Thoracic aorta (tissue), 2 donors: ENCODE results near the gene SLC13A4. TPM values are rescaled to one million over a fixed set of nuclear protein-coding genes. Genes with fewer than 3 reads are reported as not detected.
A peak's percentile ranks its signal among the peaks of the same experiment; 100 is the strongest.

Experiments
- ATAC-seq: fragments of 150-250 bp; one replicate; pipeline ENCODE4 v1.8.0; 2017; ENCODE audit warnings: low read depth; ENCODE audit not compliant: insufficient number of reproducible peaks, low FRiP score
- DNase-seq: peaks from one replicate; pipeline ENCODE4 v3.0.0-alpha.2; 2020; ENCODE audit warnings: low spot score
- H3K27ac ChIP-seq, 2 donors: fragments of 200-600 bp; sonication (generic); 1 replicate in 1 of 2; 2 replicates in 1 of 2; pipeline ENCODE4 v1.5.1; 2016; ENCODE audit warnings: mild to moderate bottlenecking in 2 of 2, moderate library complexity in 2 of 2
- H3K27me3 ChIP-seq: fragments of 200-600 bp; sonication (generic); replicated peaks from 2 replicates; pipeline ENCODE4 v1.6.0; 2016; ENCODE audit warnings: mild to moderate bottlenecking; ENCODE audit not compliant: insufficient read depth
- H3K36me3 ChIP-seq: fragments of 200-600 bp; sonication (generic); one replicate; pipeline ENCODE4 v1.5.1; 2016
- H3K4me1 ChIP-seq, 2 donors: fragments of 200-600 bp; sonication (generic); 1 replicate in 1 of 2; 2 replicates in 1 of 2; pipeline versions ENCODE4 v1.5.1 to v1.6.0; 2016; ENCODE audit warnings: low read depth in 2 of 2, mild to moderate bottlenecking in 1 of 2; ENCODE audit not compliant: control insufficient read depth in 1 of 2
- H3K4me3 ChIP-seq: fragments of 200-600 bp; sonication (generic); 2 replicates; pipeline ENCODE4 v1.5.1; 2016; ENCODE audit warnings: mild to moderate bottlenecking
- H3K9me3 ChIP-seq: fragments of 200-600 bp; sonication (generic); 2 replicates; pipeline ENCODE4 v1.5.1; 2016
- CTCF ChIP-seq: fragments of 200-600 bp; sonication (generic); IDR thresholded peaks from one replicate; pipeline ENCODE4 v1.5.1; 2019; ENCODE audit warnings: antibody characterized with exemption
- total RNA-seq, 2 donors: library from RNA; depleted of rRNA; stranded (reverse); fragments of >200 nt; gene quantifications; one replicate each; pipeline versions ENCODE4 v1.1.0 to v1.2.3, GENCODE V29; 2016

SLC13A4 gene
- total RNA-seq, 2 donors from 2014 or later, result 2.0 to 2.1 TPM

GRCh38 chr7:135664046-135664589, 63.9 kb downstream of the SLC13A4 start:
- ATAC-seq, result no peak
- no peak for DNase-seq
- H3K36me3 ChIP-seq, result no peaks in the 10 kb centered on the region
- peak overlapping the region; percentile 87 for H3K4me3 ChIP-seq
- H3K27me3 ChIP-seq, result no peaks in the 10 kb centered on the region
- peaks cover 10 to 44% of the 10 kb centered on the region in 2 donors for H3K4me1 ChIP-seq
- no peak for TF ChIP-seq CTCF
- peak overlapping the region; percentile 98 for H3K27ac ChIP-seq
- H3K9me3 ChIP-seq, result no peaks in the 10 kb centered on the region

- Histone ChIP-seq H3K4me1 (peaks cover 10 to 34% of the 10 kb centered on the region in 2 donors), H3K27ac (peak within 1 kb of the TSS; percentile 98), H3K27me3 (no peaks in the 10 kb centered on the region), H3K4me3 (peak within 1 kb of the TSS; percentile 87), H3K9me3 (no peaks in the 10 kb centered on the region), H3K36me3 (no peaks in the 10 kb centered on the region)
- peak; percentile 87 for TF ChIP-seq CTCF
- peak; percentile 88 for ATAC-seq
- peak; percentile 84 for DNase-seq
Measured at GRCh38 chr7:135662373-135663114, 65.4 kb downstream of the SLC13A4 start, which contains the start of gene STMP1. Gene STMP1 (plus strand): TSS chr7:135662514.

- H3K9me3 ChIP-seq, result no peaks in the 10 kb centered on the region
- DNase-seq, result no peak
- no peak for TF ChIP-seq CTCF
- H3K4me3 ChIP-seq, result peak overlapping the region; percentile 87
- ATAC-seq, result no peak
- H3K27me3 ChIP-seq, result no peaks in the 10 kb centered on the region
- peak overlapping the region; percentile 74 to 98 for H3K27ac ChIP-seq
- H3K4me1 ChIP-seq, result peaks cover 10 to 34% of the 10 kb centered on the region in 2 donors
- H3K36me3 ChIP-seq, result no peaks in the 10 kb centered on the region
Measured at GRCh38 chr7:135662123-135662372, 65.9 kb downstream of the SLC13A4 start.

GRCh38 chr7:135661311-135662122, 66.5 kb downstream of the SLC13A4 start:
- no peaks in the 10 kb centered on the region for H3K9me3 ChIP-seq
- H3K4me1 ChIP-seq, result peaks cover 10 to 34% of the 10 kb centered on the region in 2 donors
- H3K27me3 ChIP-seq, result no peaks in the 10 kb centered on the region
- H3K4me3 ChIP-seq, result peak overlapping the region; percentile 87
- ATAC-seq (no peak), DNase-seq (no peak)
- TF ChIP-seq CTCF, result no peak
- H3K36me3 ChIP-seq, result no peaks in the 10 kb centered on the region
- H3K27ac ChIP-seq, result peak overlapping the region; percentile 74 to 98
